Tibial nerve (tissue), 3 donors: ENCODE results near the gene RASGRP2.

Source experiments
- CTCF ChIP-seq, 5 experiments: fragments of 200-600 bp in 3 of 5; fragments of 450-650 bp in 2 of 5; sonication (generic) in 3 of 5; IDR thresholded peaks; one replicate each; pipeline ENCODE4 v1.5.1; 2016 to 2019; ENCODE audit warnings: antibody characterized with exemption in 5 of 5, mild to moderate bottlenecking in 3 of 5, moderate library complexity in 2 of 5
- POLR2A ChIP-seq, 2 donors: fragments of 450-650 bp; IDR thresholded peaks; one replicate each; pipeline ENCODE4 v1.6.1; 2017; ENCODE audit warnings: antibody characterized with exemption in 2 of 2, mild to moderate bottlenecking in 2 of 2, moderate library complexity in 2 of 2

GRCh38 chr11:64741375-64742086, 2.4 kb downstream of the RASGRP2 start:
- no peak for TF ChIP-seq CTCF (IDR thresholded peaks at IDR 0.05)
- TF ChIP-seq POLR2A (IDR thresholded peaks at IDR 0.05) = no peak
